Midbrain (tissue), 1 donor: ENCODE results near the gene AFF1.

ENCODE experiments used
- DNase-seq: peaks from one replicate; lab custom pipeline; 2025; lab: John Stamatoyannopoulos, UW

Gene AFF1

DNA sequence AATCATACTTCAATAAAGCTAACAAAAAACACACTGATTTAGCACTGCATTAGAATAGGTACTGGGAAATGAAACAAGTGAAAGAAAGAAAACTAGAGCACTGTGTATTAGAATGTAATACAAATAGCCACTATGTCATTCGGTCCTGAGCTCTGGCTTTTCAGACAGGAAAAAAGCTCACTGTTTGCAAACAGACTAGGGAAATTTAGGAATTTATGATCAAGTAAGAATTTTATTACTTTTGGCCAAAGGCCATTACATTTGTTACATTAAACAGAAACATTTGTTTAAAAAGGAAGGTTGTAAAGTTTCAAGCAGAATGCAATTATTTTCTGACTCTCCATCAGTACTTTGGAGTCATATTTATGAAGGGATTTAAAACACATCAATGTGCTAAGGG, 216.9 kb downstream of the AFF1 start:
- no peak for DNase-seq

DNA sequence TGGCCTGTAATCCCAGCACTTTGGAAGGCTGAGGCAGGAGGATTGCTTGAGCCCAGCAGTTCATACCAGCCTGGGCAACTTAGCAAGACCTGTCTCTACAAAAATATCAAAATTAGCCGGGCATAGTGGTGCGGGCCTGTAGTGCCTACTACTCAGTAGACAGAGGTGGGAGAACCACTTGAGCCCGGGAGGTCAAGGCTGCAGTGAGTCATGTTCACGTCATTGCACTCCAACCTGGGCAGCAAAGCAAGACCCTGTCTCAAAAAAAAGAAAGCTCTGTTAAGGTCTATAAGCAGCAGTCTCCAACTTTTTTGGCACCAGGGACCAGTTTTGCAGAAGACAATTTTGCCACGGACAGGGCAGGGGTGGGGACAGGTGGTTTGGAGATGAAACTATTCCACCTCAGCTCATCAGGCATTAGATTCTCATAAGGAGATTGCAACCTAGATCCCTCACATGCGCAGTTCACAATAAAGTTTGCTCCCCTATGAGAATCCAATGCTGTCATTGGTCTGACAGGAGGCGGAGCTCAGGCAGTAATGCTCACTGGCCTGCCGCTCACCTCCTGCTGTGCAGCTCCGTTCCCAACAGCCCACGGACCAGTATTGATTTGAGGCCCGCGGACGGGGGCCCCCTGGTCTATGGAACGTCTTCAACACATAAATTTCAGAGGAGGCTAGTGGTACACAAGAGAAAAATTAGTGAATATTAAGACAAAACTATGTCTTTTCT, 217.7 kb downstream of the AFF1 start:
- no peak for DNase-seq

GRCh38 chr4:87153078-87153870, 218.5 kb downstream of the AFF1 start:
- no peak for DNase-seq

- no peak for DNase-seq
Observed at GRCh38 chr4:87165892-87166291, 231.1 kb downstream of the AFF1 start.

GRCh38 chr4:87166296-87166854, 231.6 kb downstream of the AFF1 start:
- DNase-seq: no peak

DNA sequence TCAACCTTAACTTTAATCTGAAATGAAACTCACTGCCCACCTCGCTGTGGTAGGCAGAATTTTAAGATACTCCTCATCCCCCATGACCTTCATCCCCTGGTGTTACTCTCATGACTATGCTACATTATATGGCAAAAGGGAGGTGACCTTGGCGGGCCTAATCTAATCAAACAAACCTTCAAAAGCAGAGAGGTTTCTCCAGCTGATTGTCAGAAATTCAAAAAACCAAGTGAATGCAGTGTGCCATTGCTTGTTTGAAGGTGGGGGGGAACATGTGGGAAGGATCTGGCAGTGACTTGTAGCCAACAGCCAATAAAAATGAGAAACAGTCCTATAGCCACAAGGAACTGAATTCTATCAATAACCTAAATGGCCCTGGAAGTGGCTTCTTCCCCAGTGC, 237.1 kb downstream of the AFF1 start:
- DNase-seq: no peak

DNA sequence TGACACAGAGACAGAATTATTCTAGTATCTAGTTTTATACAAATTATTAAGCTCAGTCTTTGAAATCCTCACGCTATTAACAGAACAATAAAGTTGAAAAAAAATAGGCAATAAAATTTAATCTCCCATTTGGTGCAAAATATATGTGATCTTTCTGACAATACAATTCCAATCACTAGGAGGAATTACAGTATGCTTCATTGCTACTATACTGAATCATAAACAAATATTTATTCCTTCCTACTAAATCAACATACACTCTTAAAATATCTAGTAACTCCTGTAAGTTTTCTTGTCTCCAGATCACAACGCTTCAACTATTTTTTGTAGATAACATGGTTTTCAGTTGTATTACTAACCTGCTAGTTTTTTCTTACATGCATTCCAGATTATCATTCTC, 239.9 kb downstream of the AFF1 start:
- no peak for DNase-seq

DNA sequence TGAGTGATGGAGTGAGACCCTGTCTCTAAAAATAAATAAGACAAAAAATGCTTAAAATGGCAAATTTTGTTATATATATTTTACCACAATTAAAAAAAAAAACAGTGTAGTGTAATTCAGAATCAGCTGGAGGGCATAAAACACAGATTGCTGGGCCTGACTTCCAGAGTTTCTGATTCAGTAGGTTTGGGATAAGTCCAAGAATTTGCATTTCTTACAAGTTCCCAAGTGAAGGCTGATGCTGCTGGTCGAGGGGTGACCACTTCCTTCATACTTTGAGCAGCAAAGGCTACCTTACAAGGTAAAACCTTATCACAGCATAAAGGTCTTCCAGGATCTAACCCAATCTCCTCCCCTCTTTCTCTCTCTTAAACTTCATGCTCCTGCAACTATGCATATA, 244.9 kb downstream of the AFF1 start:
- DNase-seq: no peak

GRCh38 chr4:87180767-87181166, 246.0 kb downstream of the AFF1 start:
- no peak for DNase-seq

GRCh38 chr4:87185146-87185870, 250.5 kb downstream of the AFF1 start:
- DNase-seq: no peak

DNA sequence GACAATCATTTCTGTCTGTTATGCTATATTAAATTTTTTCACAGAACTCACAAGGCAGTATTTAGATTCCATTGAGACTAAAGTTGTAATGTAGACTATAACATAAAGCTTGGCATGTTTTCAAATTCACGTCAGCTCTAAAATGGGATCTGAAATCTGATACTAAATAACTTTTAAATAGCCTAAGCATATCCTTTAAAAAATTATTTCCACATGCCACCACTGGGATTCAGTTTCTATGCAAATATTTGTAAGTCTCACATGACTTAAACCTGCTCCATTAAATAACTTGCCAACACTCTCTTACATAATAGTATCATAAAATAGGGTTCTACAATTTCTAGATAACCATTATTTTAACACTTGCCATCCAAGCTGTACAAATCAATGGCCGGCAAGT, 253.2 kb downstream of the AFF1 start:
- no peak for DNase-seq

- no peak for DNase-seq
Observed at GRCh38 chr4:87188932-87189331, 254.1 kb downstream of the AFF1 start.
